Measurements from ENCODE around the gene ST7. TPM values are rescaled to one million over a fixed set of nuclear protein-coding genes. Genes with fewer than 3 reads are reported as not detected.

Gene ST7
- total RNA-seq, 2 experiments from 2014 or later, result 9.6 to 10.7 TPM

DNA sequence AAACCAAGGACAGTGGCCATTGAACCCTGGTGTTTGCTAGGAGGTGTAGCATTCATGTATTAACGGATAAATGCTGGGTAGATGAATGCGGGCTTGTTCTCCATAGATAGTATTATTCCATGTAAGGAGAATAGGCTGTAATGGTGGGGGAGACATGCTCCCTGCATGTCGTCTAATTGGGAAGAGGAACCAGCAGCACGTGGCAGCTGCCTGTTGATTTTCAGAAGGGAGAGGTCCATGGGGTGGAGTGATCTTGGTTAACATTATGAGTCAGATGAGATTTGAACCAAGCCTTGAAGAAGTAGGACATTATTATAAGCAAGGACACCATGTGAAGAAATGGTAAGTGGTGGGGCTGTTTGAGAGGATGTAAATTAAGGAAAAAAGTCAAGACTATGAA, 257.1 kb downstream of the ST7 start:
- no peak for DNase-seq (ENCODE audit: low spot score)
- intact Hi-C loops (cut with micrococcal nuclease; ENCODE audit: unreplicated experiment), result loop anchor here (5.0 kb wide), 1 partner anchor 177 kb away; no protein-coding TSS in a partner anchor
- Histone ChIP-seq H3K79me2 (ENCODE audit: insufficient read depth, low read depth, low read length) (no peaks in the 10 kb centered on the region), H3K9me3 (ENCODE audit: low read length) (no peaks in the 10 kb centered on the region), H4K20me1 (ENCODE audit: insufficient read depth, low read length) (no peaks in the 10 kb centered on the region), H3K36me3 (ENCODE audit: insufficient read depth, low read length) (no peaks in the 10 kb centered on the region), H2AFZ (ENCODE audit: low read length) (no peak overlapping the region), H3K27ac (ENCODE audit: low read depth, low read length, poor library complexity, severe bottlenecking) (no peak overlapping the region), H3K4me1 (ENCODE audit: insufficient read depth, low read length, poor library complexity, severe bottlenecking) (no peaks in the 10 kb centered on the region), H3K9me2 (ENCODE audit: insufficient read depth, low read length) (no peaks in the 10 kb centered on the region), H3K4me2 (ENCODE audit: low read length) (no peak overlapping the region), H3K4me3 (ENCODE audit: low read depth, low read length, poor library complexity, severe bottlenecking) (no peak overlapping the region)
- TF ChIP-seq, protein P1, sequence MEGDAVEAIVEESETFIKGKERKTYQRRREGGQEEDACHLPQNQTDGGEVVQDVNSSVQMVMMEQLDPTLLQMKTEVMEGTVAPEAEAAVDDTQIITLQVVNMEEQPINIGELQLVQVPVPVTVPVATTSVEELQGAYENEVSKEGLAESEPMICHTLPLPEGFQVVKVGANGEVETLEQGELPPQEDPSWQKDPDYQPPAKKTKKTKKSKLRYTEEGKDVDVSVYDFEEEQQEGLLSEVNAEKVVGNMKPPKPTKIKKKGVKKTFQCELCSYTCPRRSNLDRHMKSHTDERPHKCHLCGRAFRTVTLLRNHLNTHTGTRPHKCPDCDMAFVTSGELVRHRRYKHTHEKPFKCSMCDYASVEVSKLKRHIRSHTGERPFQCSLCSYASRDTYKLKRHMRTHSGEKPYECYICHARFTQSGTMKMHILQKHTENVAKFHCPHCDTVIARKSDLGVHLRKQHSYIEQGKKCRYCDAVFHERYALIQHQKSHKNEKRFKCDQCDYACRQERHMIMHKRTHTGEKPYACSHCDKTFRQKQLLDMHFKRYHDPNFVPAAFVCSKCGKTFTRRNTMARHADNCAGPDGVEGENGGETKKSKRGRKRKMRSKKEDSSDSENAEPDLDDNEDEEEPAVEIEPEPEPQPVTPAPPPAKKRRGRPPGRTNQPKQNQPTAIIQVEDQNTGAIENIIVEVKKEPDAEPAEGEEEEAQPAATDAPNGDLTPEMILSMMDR (conservative IDR thresholded peaks at IDR 0.05; ENCODE audit: low read length), result no peak
- TF ChIP-seq EZH2phosphoT487 (IDR thresholded peaks at IDR 0.05; ENCODE audit: borderline replicate concordance, low read depth, low read length), result no peak
- ChIA-PET POLR2A (no interaction called here), CTCF (ENCODE audit: unreplicated experiment) (no interaction called here)
- no TSS peak for BruUV-seq (replicated peaks)

DNA sequence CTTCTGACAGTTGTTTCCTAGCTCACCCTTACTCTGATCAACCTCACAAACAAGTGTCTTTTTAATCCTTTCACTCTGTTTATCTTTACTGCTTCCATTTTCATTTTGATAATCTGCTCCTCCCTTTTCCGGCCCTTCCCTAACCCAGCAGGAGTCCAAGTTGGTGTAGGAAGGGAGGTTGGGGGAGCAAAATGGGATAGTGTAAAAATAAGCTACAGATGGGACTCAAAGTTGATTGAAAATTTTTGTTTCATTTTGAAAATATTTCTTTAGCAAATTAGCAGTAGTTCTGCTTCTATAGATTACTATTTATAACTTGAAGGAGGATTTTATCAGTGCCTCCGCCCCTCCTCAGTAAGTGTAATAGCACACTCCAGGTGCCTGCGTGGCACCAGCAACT, 257.6 kb downstream of the ST7 start:
- CTCF ChIA-PET (ENCODE audit: unreplicated experiment), result no interaction called here
- DNase-seq (ENCODE audit: low spot score), result no peak
- H3K27ac ChIP-seq (ENCODE audit: low read depth, low read length, poor library complexity, severe bottlenecking), result no peak overlapping the region
- H3K4me2 ChIP-seq (ENCODE audit: low read length), result no peak overlapping the region
- H3K4me3 ChIP-seq (ENCODE audit: low read depth, low read length, poor library complexity, severe bottlenecking), result no peak overlapping the region
- H3K79me2 ChIP-seq (ENCODE audit: insufficient read depth, low read depth, low read length), result no peaks in the 10 kb centered on the region
- intact Hi-C loops (cut with micrococcal nuclease; ENCODE audit: unreplicated experiment), result loop anchor here (5.0 kb wide), 1 partner anchor 176 kb away; no protein-coding TSS in a partner anchor
- H3K9me3 ChIP-seq (ENCODE audit: low read length), result no peaks in the 10 kb centered on the region
- H3K36me3 ChIP-seq (ENCODE audit: insufficient read depth, low read length), result no peaks in the 10 kb centered on the region
- no peaks in the 10 kb centered on the region for H3K9me2 ChIP-seq (ENCODE audit: insufficient read depth, low read length)
- H4K20me1 ChIP-seq (ENCODE audit: insufficient read depth, low read length), result no peaks in the 10 kb centered on the region
- TF ChIP-seq, protein P1 (conservative IDR thresholded peaks at IDR 0.05; ENCODE audit: low read length), result no peak
- no peak for TF ChIP-seq EZH2phosphoT487 (IDR thresholded peaks at IDR 0.05; ENCODE audit: borderline replicate concordance, low read depth, low read length)
- no TSS peak for BruUV-seq (replicated peaks)
- no peak overlapping the region for H2AFZ ChIP-seq (ENCODE audit: low read length)
- POLR2A ChIA-PET, result no interaction called here
- H3K4me1 ChIP-seq (ENCODE audit: insufficient read depth, low read length, poor library complexity, severe bottlenecking), result no peaks in the 10 kb centered on the region

DNA sequence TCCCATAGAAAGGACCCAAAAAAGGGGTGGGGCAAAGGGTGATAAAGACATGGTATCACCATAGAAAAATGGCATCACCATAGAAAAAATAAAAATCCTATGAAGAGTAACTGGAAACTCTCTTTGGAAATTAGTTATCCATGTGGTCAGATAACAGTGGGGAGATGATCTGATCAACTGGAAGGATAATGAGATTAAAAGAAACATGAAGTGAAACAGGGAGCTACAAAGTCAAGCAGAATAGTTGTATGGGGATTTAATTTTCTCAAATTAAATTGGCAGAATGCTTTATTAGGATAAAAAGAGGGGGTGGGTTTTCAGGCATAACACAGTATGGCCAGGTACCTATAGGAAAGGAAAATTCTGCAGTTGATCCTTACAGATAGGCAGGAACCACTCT, 258.3 kb downstream of the ST7 start:
- Histone ChIP-seq H4K20me1 (ENCODE audit: insufficient read depth, low read length) (no peaks in the 10 kb centered on the region), H3K27ac (ENCODE audit: low read depth, low read length, poor library complexity, severe bottlenecking) (no peak overlapping the region), H3K4me3 (ENCODE audit: low read depth, low read length, poor library complexity, severe bottlenecking) (no peak overlapping the region), H3K4me1 (ENCODE audit: insufficient read depth, low read length, poor library complexity, severe bottlenecking) (no peaks in the 10 kb centered on the region), H3K36me3 (ENCODE audit: insufficient read depth, low read length) (no peaks in the 10 kb centered on the region), H2AFZ (ENCODE audit: low read length) (no peak overlapping the region), H3K9me3 (ENCODE audit: low read length) (no peaks in the 10 kb centered on the region), H3K79me2 (ENCODE audit: insufficient read depth, low read depth, low read length) (no peaks in the 10 kb centered on the region), H3K4me2 (ENCODE audit: low read length) (no peak overlapping the region), H3K9me2 (ENCODE audit: insufficient read depth, low read length) (no peaks in the 10 kb centered on the region)
- intact Hi-C loops (cut with micrococcal nuclease; ENCODE audit: unreplicated experiment), result loop anchor here (5.0 kb wide), 1 partner anchor 176 kb away; no protein-coding TSS in a partner anchor
- ChIA-PET POLR2A (no interaction called here), CTCF (ENCODE audit: unreplicated experiment) (no interaction called here)
- DNase-seq (ENCODE audit: low spot score), result no peak
- TF ChIP-seq, protein P1 (conservative IDR thresholded peaks at IDR 0.05; ENCODE audit: low read length), result no peak
- TF ChIP-seq EZH2phosphoT487 (IDR thresholded peaks at IDR 0.05; ENCODE audit: borderline replicate concordance, low read depth, low read length), result no peak
- BruUV-seq (replicated peaks), result no TSS peak

Measured in OCI-LY7 (cell line).